Caco-2 (cell line): ENCODE data around the gene MORN2. TPM values are rescaled to one million over a fixed set of nuclear protein-coding genes. Genes with fewer than 3 reads are reported as not detected.

Source experiments
- BruUV-seq: library from RNA; stranded (reverse); fragments of 400-500 nt; replicated peaks from 2 replicates; lab custom pipeline; 2021; lab: Mats Ljungman, UMichigan
- CTCF ChIA-PET: fragments of 300-600 bp; sonication (Branson Sonifier 250); formaldehyde crosslinking; loops from one replicate; lab custom pipeline; 2022; ENCODE audit warnings: antibody characterized with exemption; lab: Charles Lee
- POLR2A ChIA-PET: fragments of 300-600 bp; sonication (Branson Sonifier 250); formaldehyde crosslinking; loops from one replicate; lab custom pipeline; 2022; ENCODE audit warnings: antibody characterized with exemption; lab: Charles Lee
- DNase-seq, 2 experiments: peaks; one replicate each; pipeline versions ENCODE4 v3.0.0 to v3.0.0-alpha.2; 2020 to 2022
- H3K27me3 ChIP-seq: replicated peaks from 2 replicates; pipeline ENCODE4 v1.6.0; 2011; ENCODE audit warnings: low read length; ENCODE audit not compliant: control insufficient read depth, insufficient read depth
- H3K36me3 ChIP-seq: 2 replicates; pipeline ENCODE4 v1.5.1; 2011; ENCODE audit warnings: low read length; ENCODE audit not compliant: control insufficient read depth, insufficient read depth
- H3K4me1 ChIP-seq: fragments of 250-450 bp; sonication (Bioruptor Pico); 2 replicates; pipeline ENCODE4 v1.5.1; 2020; ENCODE audit warnings: mild to moderate bottlenecking
- H3K4me3 ChIP-seq: 2 replicates; pipeline ENCODE4 v1.5.1; 2011; ENCODE audit warnings: low read depth, mild to moderate bottlenecking, control low read depth, low read length
- H3K9me3 ChIP-seq: fragments of 250-450 bp; sonication (Bioruptor Pico); 2 replicates; pipeline ENCODE4 v1.5.1; 2020; ENCODE audit warnings: mild to moderate bottlenecking, moderate library complexity
- H3K27ac Mint-ChIP-seq: one replicate; pipeline ENCODE4 v1.8.0; 2022; ENCODE audit warnings: mixed read lengths; ENCODE audit not compliant: unreplicated experiment
- H3K27me3 Mint-ChIP-seq: one replicate; pipeline ENCODE4 v1.8.0; 2022; ENCODE audit warnings: mixed read lengths; ENCODE audit not compliant: insufficient read depth, unreplicated experiment
- H3K36me3 Mint-ChIP-seq: one replicate; pipeline ENCODE4 v1.8.0; 2022; ENCODE audit warnings: mild to moderate bottlenecking, mixed read lengths; ENCODE audit not compliant: insufficient read depth, unreplicated experiment
- H3K4me1 Mint-ChIP-seq: one replicate; pipeline ENCODE4 v1.8.0; 2022; ENCODE audit warnings: low read depth, mixed read lengths; ENCODE audit not compliant: unreplicated experiment
- H3K4me3 Mint-ChIP-seq: one replicate; pipeline ENCODE4 v1.8.0; 2022; ENCODE audit warnings: mild to moderate bottlenecking, moderate library complexity, mixed read lengths; ENCODE audit not compliant: unreplicated experiment
- H3K9me3 Mint-ChIP-seq: one replicate; pipeline ENCODE4 v1.8.0; 2022; ENCODE audit warnings: mixed read lengths; ENCODE audit not compliant: unreplicated experiment
- CTCF ChIP-seq, 2 experiments: fragments of 200-600 bp in 1 of 2; IDR thresholded peaks; 1 replicate in 1 of 2; 2 replicates in 1 of 2; pipeline versions ENCODE4 v1.5.1 to v1.8.0; 2011 to 2022; ENCODE audit warnings: antibody characterized with exemption in 1 of 2, control low read depth in 1 of 2, inconsistent platforms in 1 of 2, low read depth in 1 of 2, low read length in 1 of 2, mild to moderate bottlenecking in 1 of 2, moderate library complexity in 1 of 2; ENCODE audit not compliant: insufficient read depth in 1 of 2, severe bottlenecking in 1 of 2, unreplicated experiment in 1 of 2
- intact Hi-C: fragments of 100-400 bp; cut with micrococcal nuclease; formaldehyde crosslinking; loops from one replicate; pipeline ENCODE4 v1.10.0; 2022; ENCODE audit not compliant: unreplicated experiment
- total RNA-seq: library from RNA; stranded (reverse); gene quantifications from 2 replicates; pipeline ENCODE4 v1.2.3, GENCODE V29; 2022

The MORN2 gene
- total RNA-seq, 1 experiment from 2014 or later = 5.5 TPM

GRCh38 chr2:38835990-38836389 is 39.8 kb upstream of the MORN2 start:
- no peak overlapping the region for H3K27ac Mint-ChIP-seq
- ChIA-PET POLR2A (no interaction called here), CTCF (no interaction called here)
- H3K9me3 Mint-ChIP-seq = no peaks in the 10 kb centered on the region
- BruUV-seq = no TSS peak
- H3K27me3 Mint-ChIP-seq = no peaks in the 10 kb centered on the region
- no peak for DNase-seq
- peaks cover 5% of the 10 kb centered on the region for H3K36me3 Mint-ChIP-seq
- no peak overlapping the region for H3K4me3 Mint-ChIP-seq
- Histone ChIP-seq H3K27me3 (no peaks in the 10 kb centered on the region), H3K36me3 (no peaks in the 10 kb centered on the region), H3K4me1 (no peaks in the 10 kb centered on the region), H3K4me3 (no peak overlapping the region), H3K9me3 (no peaks in the 10 kb centered on the region)
- H3K4me1 Mint-ChIP-seq = no peaks in the 10 kb centered on the region
- intact Hi-C loops = loop anchor here (5.0 to 10.0 kb wide), 2 partner anchors 84 to 301 kb away; partner anchors contain the start of gene SRSF7
- TF ChIP-seq CTCF (IDR thresholded peaks at IDR 0.05; ENCODE audit: insufficient read depth in 1 of 2, low read depth in 1 of 2, low read length in 1 of 2, severe bottlenecking in 1 of 2, unreplicated experiment in 1 of 2) = no peak

- Mint-ChIP-seq H3K4me3 (no peak overlapping the region), H3K27ac (no peak overlapping the region), H3K4me1 (no peaks in the 10 kb centered on the region), H3K27me3 (no peaks in the 10 kb centered on the region), H3K9me3 (no peaks in the 10 kb centered on the region), H3K36me3 (peaks cover 5% of the 10 kb centered on the region)
- H3K9me3 ChIP-seq = no peaks in the 10 kb centered on the region
- H3K36me3 ChIP-seq = no peaks in the 10 kb centered on the region; the same call in 1 of the 2 replicates
- CTCF ChIA-PET = no interaction called here
- TF ChIP-seq CTCF (IDR thresholded peaks at IDR 0.05; ENCODE audit: insufficient read depth in 1 of 2, low read depth in 1 of 2, low read length in 1 of 2, severe bottlenecking in 1 of 2, unreplicated experiment in 1 of 2) = no peak
- H3K4me3 ChIP-seq = no peak overlapping the region
- no TSS peak for BruUV-seq
- POLR2A ChIA-PET = no interaction called here
- intact Hi-C loops = loop anchor here (5.0 to 10.0 kb wide), 2 partner anchors 84 to 302 kb away; partner anchors contain the start of gene SRSF7
- DNase-seq = no peak
- H3K4me1 ChIP-seq = no peaks in the 10 kb centered on the region
- H3K27me3 ChIP-seq = no peaks in the 10 kb centered on the region
Measured at GRCh38 chr2:38836791-38837190, 39.0 kb upstream of the MORN2 start.

- TF ChIP-seq CTCF (IDR thresholded peaks at IDR 0.05; ENCODE audit: insufficient read depth in 1 of 2, low read depth in 1 of 2, low read length in 1 of 2, severe bottlenecking in 1 of 2, unreplicated experiment in 1 of 2) = no peak
- CTCF ChIA-PET = interaction anchor here (0.5 kb wide), 1 partner anchor 186 kb away, joined by 3 read pairs; no protein-coding TSS in a partner anchor
- peaks cover 19% of the 10 kb centered on the region for H3K36me3 Mint-ChIP-seq
Measured at GRCh38 chr2:38850045-38850444, 25.7 kb upstream of the MORN2 start.

More at GRCh38 chr2:38850045-38850444, 25.7 kb upstream of the MORN2 start:
- H3K9me3 Mint-ChIP-seq = no peaks in the 10 kb centered on the region
- BruUV-seq = no TSS peak
- no peaks in the 10 kb centered on the region for H3K27me3 Mint-ChIP-seq
- H3K4me3 ChIP-seq = no peak overlapping the region
- H3K4me1 Mint-ChIP-seq = no peaks in the 10 kb centered on the region
- no peaks in the 10 kb centered on the region for H3K4me1 ChIP-seq
- no peak overlapping the region for H3K27ac Mint-ChIP-seq
- no peaks in the 10 kb centered on the region for H3K27me3 ChIP-seq
- H3K36me3 ChIP-seq = no peaks in the 10 kb centered on the region
- DNase-seq = no peak
- no peaks in the 10 kb centered on the region for H3K9me3 ChIP-seq
- no peak overlapping the region for H3K4me3 Mint-ChIP-seq
- POLR2A ChIA-PET = no interaction called here
- intact Hi-C loops = no loop called here
